ENCODE measurements around the gene MICA.

DNA sequence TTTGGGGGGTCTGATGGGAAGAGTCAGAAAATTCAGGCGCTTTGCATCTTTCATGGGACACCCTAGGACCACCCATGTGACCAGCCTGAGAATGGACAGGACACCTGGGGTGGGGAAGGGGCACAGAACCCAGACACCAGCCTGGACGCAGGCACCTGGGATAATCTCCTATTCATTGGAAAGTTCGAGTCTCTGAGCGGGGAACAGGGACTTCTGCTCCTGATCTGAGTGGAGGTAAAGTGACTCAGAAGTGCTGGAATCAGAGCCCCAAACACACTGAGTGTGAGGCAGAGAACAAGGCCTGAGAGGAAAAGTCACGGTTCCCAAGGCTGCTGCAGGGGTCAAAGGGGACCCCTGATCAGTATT lies 47.8 kb upstream of the MICA start:
- TF ChIP-seq ARNT (IDR thresholded peaks at IDR 0.05) (no peak), SP1 (IDR thresholded peaks at IDR 0.05) (no peak), ELF4 (IDR thresholded peaks at IDR 0.05) (no peak), NFRKB (IDR thresholded peaks at IDR 0.05) (no peak)

Data from HEK293T (cell line).